HG02763 (cell line): ENCODE measurements around the gene IL17RC.
"Not testable (repeated sequence)": the region's sequence is repeated elsewhere in the genome, so short reads cannot be mapped to it uniquely, and the experiment has no call there.

Experiments used
- ATAC-seq: cut with Tn5 transposase; IDR thresholded peaks from one replicate; pipeline ENCODE4 v1.9.1; 2021; ENCODE audit warnings: mild to moderate bottlenecking, moderate library complexity; ENCODE audit not compliant: unreplicated experiment

Gene IL17RC

GRCh38 chr3:9893739-9894138 lies 23.2 kb upstream of the IL17RC start:
- no peak for ATAC-seq

- ATAC-seq: not testable (repeated sequence)
These were observed 21.2 kb upstream of the IL17RC start for GRCh38 chr3:9895715-9896114.

GRCh38 chr3:9896755-9897407 lies 20.0 kb upstream of the IL17RC start:
- ATAC-seq: not testable (repeated sequence)

- peak; percentile 62 for ATAC-seq
These were observed 19.2 kb upstream of the IL17RC start for GRCh38 chr3:9897408-9898372.

- no peak for ATAC-seq
These were observed 18.2 kb upstream of the IL17RC start for GRCh38 chr3:9898467-9899241.

GRCh38 chr3:9899289-9899791 lies 17.6 kb upstream of the IL17RC start:
- ATAC-seq: no peak

GRCh38 chr3:9900965-9901415 lies 15.9 kb upstream of the IL17RC start:
- not testable (repeated sequence) for ATAC-seq

GRCh38 chr3:9901967-9902366 lies 14.9 kb upstream of the IL17RC start:
- no peak for ATAC-seq

- no peak for ATAC-seq
These were observed 14.3 kb upstream of the IL17RC start, which contains the start of gene IL17RE for GRCh38 chr3:9902372-9903237. Gene IL17RE, plus strand, starts transcription at chr3:9902848. Its CDS starts 85 bp downstream, at chr3:9902933.

GRCh38 chr3:9903238-9903624 lies 13.7 kb upstream of the IL17RC start:
- ATAC-seq: no peak

- no peak for ATAC-seq
These were observed 13.0 kb upstream of the IL17RC start for GRCh38 chr3:9903904-9904303.

GRCh38 chr3:9906480-9906879 lies 10.4 kb upstream of the IL17RC start:
- ATAC-seq: no peak

- ATAC-seq: no peak
These were observed 8.6 kb upstream of the IL17RC start for GRCh38 chr3:9908286-9908685.

GRCh38 chr3:9909221-9910013 lies 7.5 kb upstream of the IL17RC start:
- ATAC-seq: no peak

- no peak for ATAC-seq
These were observed 5.0 kb upstream of the IL17RC start for GRCh38 chr3:9911863-9912262.

- no peak for ATAC-seq
These were observed 4.5 kb upstream of the IL17RC start for GRCh38 chr3:9912294-9912935.

- no peak for ATAC-seq
These were observed 3.3 kb upstream of the IL17RC start for GRCh38 chr3:9913601-9914000.

GRCh38 chr3:9914011-9914410 lies 2.9 kb upstream of the IL17RC start:
- ATAC-seq: no peak
